ENCODE measurements around the gene LAIR2.

LAIR2 gene

GRCh38 chr19:54521022-54521859 is 18.6 kb downstream of the LAIR2 start:
- no peaks in the 10 kb centered on the region for H3K27me3 ChIP-seq (ENCODE audit: insufficient read depth, poor library complexity, severe bottlenecking)
- DNase-seq (ENCODE audit: low spot score) (no peak), ATAC-seq (ENCODE audit: low read depth) (no peak)
- H3K27ac ChIP-seq (ENCODE audit: poor library complexity, severe bottlenecking) = no peak overlapping the region
- H3K36me3 ChIP-seq (ENCODE audit: low read depth) = no peaks in the 10 kb centered on the region
- H3K9me3 ChIP-seq (ENCODE audit: severe bottlenecking) = peaks cover under 1% of the 10 kb centered on the region
- no peak overlapping the region for H3K4me3 ChIP-seq (ENCODE audit: severe bottlenecking)
- no peak for TF ChIP-seq CTCF (IDR thresholded peaks at IDR 0.05; ENCODE audit: poor library complexity, severe bottlenecking)
- H3K4me1 ChIP-seq (ENCODE audit: insufficient read depth, poor library complexity, severe bottlenecking) = peaks cover 5% of the 10 kb centered on the region

- DNase-seq (ENCODE audit: low spot score) (no peak), ATAC-seq (ENCODE audit: low read depth) (no peak)
- Histone ChIP-seq H3K27me3 (ENCODE audit: insufficient read depth, poor library complexity, severe bottlenecking) (no peaks in the 10 kb centered on the region), H3K36me3 (ENCODE audit: low read depth) (no peaks in the 10 kb centered on the region), H3K9me3 (ENCODE audit: severe bottlenecking) (peaks cover 3% of the 10 kb centered on the region), H3K4me3 (ENCODE audit: severe bottlenecking) (no peak overlapping the region), H3K4me1 (ENCODE audit: insufficient read depth, poor library complexity, severe bottlenecking) (peaks cover 5% of the 10 kb centered on the region), H3K27ac (ENCODE audit: poor library complexity, severe bottlenecking) (no peak overlapping the region)
- no peak for TF ChIP-seq CTCF (IDR thresholded peaks at IDR 0.05; ENCODE audit: poor library complexity, severe bottlenecking)
Measured at GRCh38 chr19:54521860-54522513, 19.4 kb downstream of the LAIR2 start.

DNA sequence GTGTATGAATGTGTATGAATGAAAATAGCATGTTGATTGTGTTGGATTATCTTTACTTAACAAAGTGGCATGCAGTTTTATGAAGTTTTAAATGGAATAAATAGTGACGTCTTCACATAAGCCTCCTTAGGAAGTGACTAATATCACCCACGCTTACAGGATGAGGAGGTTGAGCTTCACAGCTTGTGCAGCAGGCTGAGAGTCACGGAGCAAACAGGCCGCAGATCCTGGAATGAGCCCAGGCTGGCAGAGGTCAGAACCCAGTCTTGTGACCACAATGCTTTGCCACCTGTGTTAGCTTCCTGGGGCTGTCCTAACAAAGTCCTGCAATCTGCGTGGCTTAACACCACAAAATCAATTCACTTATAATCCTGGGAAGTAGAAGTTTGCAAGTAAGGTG is 20.8 kb downstream of the LAIR2 start:
- no peaks in the 10 kb centered on the region for H3K27me3 ChIP-seq (ENCODE audit: insufficient read depth, poor library complexity, severe bottlenecking)
- no peaks in the 10 kb centered on the region for H3K36me3 ChIP-seq (ENCODE audit: low read depth)
- TF ChIP-seq CTCF (IDR thresholded peaks at IDR 0.05; ENCODE audit: poor library complexity, severe bottlenecking) = no peak
- DNase-seq (ENCODE audit: low spot score) = no peak
- peaks cover 3% of the 10 kb centered on the region for H3K9me3 ChIP-seq (ENCODE audit: severe bottlenecking)
- no peak overlapping the region for H3K4me3 ChIP-seq (ENCODE audit: severe bottlenecking)
- ATAC-seq (ENCODE audit: low read depth) = peak; percentile 94
- no peak overlapping the region for H3K27ac ChIP-seq (ENCODE audit: poor library complexity, severe bottlenecking)
- H3K4me1 ChIP-seq (ENCODE audit: insufficient read depth, poor library complexity, severe bottlenecking) = peaks cover 5% of the 10 kb centered on the region

GRCh38 chr19:54525636-54526035 is 23.0 kb downstream of the LAIR2 start:
- Histone ChIP-seq H3K9me3 (ENCODE audit: severe bottlenecking) (peaks cover 3% of the 10 kb centered on the region), H3K4me3 (ENCODE audit: severe bottlenecking) (no peak overlapping the region), H3K27ac (ENCODE audit: poor library complexity, severe bottlenecking) (no peak overlapping the region), H3K36me3 (ENCODE audit: low read depth) (no peaks in the 10 kb centered on the region), H3K4me1 (ENCODE audit: insufficient read depth, poor library complexity, severe bottlenecking) (peaks cover 5% of the 10 kb centered on the region), H3K27me3 (ENCODE audit: insufficient read depth, poor library complexity, severe bottlenecking) (peaks cover 12% of the 10 kb centered on the region)
- TF ChIP-seq CTCF (IDR thresholded peaks at IDR 0.05; ENCODE audit: poor library complexity, severe bottlenecking) = no peak
- DNase-seq (ENCODE audit: low spot score) = no peak
- ATAC-seq (ENCODE audit: low read depth) = no peak

- Histone ChIP-seq H3K27me3 (ENCODE audit: insufficient read depth, poor library complexity, severe bottlenecking) (peaks cover 25% of the 10 kb centered on the region), H3K36me3 (ENCODE audit: low read depth) (no peaks in the 10 kb centered on the region), H3K9me3 (ENCODE audit: severe bottlenecking) (peaks cover 3% of the 10 kb centered on the region), H3K4me3 (ENCODE audit: severe bottlenecking) (no peak overlapping the region), H3K27ac (ENCODE audit: poor library complexity, severe bottlenecking) (no peak overlapping the region), H3K4me1 (ENCODE audit: insufficient read depth, poor library complexity, severe bottlenecking) (peaks cover 5% of the 10 kb centered on the region)
- no peak for DNase-seq (ENCODE audit: low spot score)
- TF ChIP-seq CTCF (IDR thresholded peaks at IDR 0.05; ENCODE audit: poor library complexity, severe bottlenecking) = no peak
- ATAC-seq (ENCODE audit: low read depth) = no peak
Measured at GRCh38 chr19:54526972-54527371, 24.3 kb downstream of the LAIR2 start.

All from RWPE2 (cell line).